HCT116 (cell line): Measurements from ENCODE around the gene CDKAL1. TPM values are rescaled to one million over a fixed set of nuclear protein-coding genes. Genes with fewer than 3 reads are reported as not detected.

Experiments used
- ATAC-seq: fragments of 200-7000 bp; cut with Tn5 transposase; 2 replicates; pipeline ENCODE4 v1.9.1; 2020; ENCODE audit warnings: mild to moderate bottlenecking, moderate library complexity
- BruUV-seq: library from RNA; stranded (reverse); fragments of 400-500 nt; replicated peaks from 2 replicates; lab custom pipeline; 2021; lab: Mats Ljungman, UMichigan
- CTCF ChIA-PET: fragments of 300-600 bp; sonication (Branson Sonifier 250); formaldehyde crosslinking; loops from one replicate; lab custom pipeline; 2021; ENCODE audit warnings: antibody characterized with exemption; lab: Charles Lee
- POLR2A ChIA-PET: fragments of 300-600, 350-600 bp; sonication (Branson Sonifier 250); formaldehyde crosslinking; loops from one replicate; lab custom pipeline; 2021; ENCODE audit warnings: antibody characterized with exemption; lab: Charles Lee
- RAD21 ChIA-PET, 2 experiments: fragments of 300-600 bp; sonication (Branson Sonifier 250); formaldehyde crosslinking; loops; one replicate each; lab custom pipeline; 2023; ENCODE audit warnings: low total read pairs in 2 of 2; ENCODE audit not compliant: uncharacterized antibody in 2 of 2, unreplicated experiment in 2 of 2, low non-redundant PET in 1 of 2; lab: Charles Lee
- DNase-seq: peaks from one replicate; pipeline ENCODE4 v3.0.0-alpha.2; 2010; ENCODE audit warnings: low read depth, low spot score
- H2AFZ ChIP-seq: fragments of 200-600 bp; shearing (Covaris generic), sonication (generic); 2 replicates; pipeline ENCODE4 v1.6.1; 2017; ENCODE audit warnings: low read depth, mixed run types, mixed read lengths, antibody characterized with exemption, low read length; ENCODE audit not compliant: poor library complexity, severe bottlenecking
- H3K27ac ChIP-seq: 2 replicates; pipeline ENCODE4 v1.5.1; 2012; ENCODE audit warnings: low read depth, low read length
- H3K27me3 ChIP-seq: fragments of 200-600 bp; sonication (generic); 2 replicates; pipeline ENCODE4 v1.6.1; 2016; ENCODE audit warnings: mixed run types, low read length, mixed read lengths; ENCODE audit not compliant: insufficient read depth
- H3K36me3 ChIP-seq, 2 experiments: fragments of 200-500 bp in 1 of 2; fragments of 200-600 bp in 1 of 2; sonication (Bioruptor generic) in 1 of 2; sonication (generic) in 1 of 2; 2 replicates each; pipeline versions ENCODE4 v1.5.1 to v1.6.1; 2014 to 2016; ENCODE audit warnings: low read length in 2 of 2, inconsistent platforms in 1 of 2, mixed read lengths in 1 of 2, mixed run types in 1 of 2; ENCODE audit not compliant: insufficient read depth in 2 of 2, control insufficient read depth in 1 of 2
- H3K4me1 ChIP-seq, 2 experiments: fragments of 200-600 bp in 1 of 2; sonication (generic) in 1 of 2; 2 replicates each; pipeline versions ENCODE4 v1.5.1 to v1.6.1; 2012 to 2017; ENCODE audit warnings: low read length in 2 of 2, inconsistent platforms in 1 of 2, mild to moderate bottlenecking in 1 of 2, mixed read lengths in 1 of 2, mixed run types in 1 of 2, moderate library complexity in 1 of 2; ENCODE audit not compliant: insufficient read depth in 2 of 2, control insufficient read depth in 1 of 2
- H3K4me2 ChIP-seq: fragments of 200-600 bp; sonication (generic); 2 replicates; pipeline ENCODE4 v1.6.1; 2017; ENCODE audit warnings: mixed run types, low read length, mixed read lengths
- H3K4me3 ChIP-seq, 2 experiments: fragments of 200-600 bp in 1 of 2; sonication (generic) in 1 of 2; replicated peaks in 1 of 2; 2 replicates each; pipeline ENCODE4 v1.5.1; 2011 to 2016; ENCODE audit warnings: low read length in 2 of 2, control low read depth in 1 of 2, low read depth in 1 of 2, mild to moderate bottlenecking in 1 of 2, mixed read lengths in 1 of 2, mixed run types in 1 of 2
- H3K79me2 ChIP-seq: fragments of 200-600 bp; sonication (generic); 2 replicates; pipeline ENCODE4 v1.6.1; 2017; ENCODE audit warnings: mild to moderate bottlenecking, mixed run types, low read length, moderate library complexity, mixed read lengths; ENCODE audit not compliant: insufficient read depth
- H3K9ac ChIP-seq: fragments of 200-600 bp; sonication (generic); 2 replicates; pipeline ENCODE4 v1.6.1; 2016; ENCODE audit warnings: low read length, mixed read lengths
- H3K9me2 ChIP-seq: fragments of 200-600 bp; sonication (generic), shearing (Covaris generic); 2 replicates; pipeline ENCODE4 v1.6.1; 2017; ENCODE audit warnings: mixed run types, mild to moderate bottlenecking, moderate library complexity; ENCODE audit not compliant: insufficient read depth
- H3K9me3 ChIP-seq, 2 experiments: fragments of 200-500 bp in 1 of 2; fragments of 200-600 bp in 1 of 2; sonication (Bioruptor generic) in 1 of 2; sonication (generic) in 1 of 2; 2 replicates each; pipeline ENCODE4 v1.6.1; 2014 to 2017; ENCODE audit warnings: low read length in 2 of 2, mixed read lengths in 2 of 2, inconsistent platforms in 1 of 2, low read depth in 1 of 2, mild to moderate bottlenecking in 1 of 2, mixed run types in 1 of 2, moderate library complexity in 1 of 2; ENCODE audit not compliant: control insufficient read depth in 1 of 2, insufficient read depth in 1 of 2
- H4K20me1 ChIP-seq: fragments of 200-600 bp; sonication (generic), shearing (Covaris generic); 2 replicates; pipeline ENCODE4 v1.6.1; 2017; ENCODE audit warnings: mixed run types, mild to moderate bottlenecking, moderate library complexity; ENCODE audit not compliant: insufficient read depth
- ATF3 ChIP-seq: IDR thresholded peaks from 2 replicates; pipeline ENCODE4 v1.6.1; 2012
- CBX3 ChIP-seq: IDR thresholded peaks from 2 replicates; pipeline ENCODE4 v1.6.1; 2012; ENCODE audit warnings: low read depth
- CEBPB ChIP-seq: IDR thresholded peaks from 2 replicates; pipeline ENCODE4 v1.6.1; 2012; ENCODE audit warnings: low read depth
- EGR1 ChIP-seq: IDR thresholded peaks from 2 replicates; pipeline ENCODE4 v1.6.1; 2012; ENCODE audit warnings: low read depth
- ELF1 ChIP-seq: IDR thresholded peaks from 2 replicates; pipeline ENCODE4 v1.6.1; 2012; ENCODE audit warnings: low read depth, borderline replicate concordance
- EZH2 ChIP-seq: fragments of 200-600 bp; sonication (generic); IDR thresholded peaks from 2 replicates; pipeline ENCODE4 v1.6.1; 2017; ENCODE audit warnings: antibody characterized with exemption, mixed run types
- MAX ChIP-seq: IDR thresholded peaks from 2 replicates; pipeline ENCODE4 v1.6.1; 2012
- POLR2A ChIP-seq: IDR thresholded peaks from 2 replicates; pipeline ENCODE4 v1.7.0; 2011; ENCODE audit warnings: borderline replicate concordance; ENCODE audit not compliant: insufficient read depth, insufficient read length; ENCODE audit errors: extremely low read depth
- RAD21 ChIP-seq: IDR thresholded peaks from 2 replicates; pipeline ENCODE4 v1.6.1; 2012; ENCODE audit warnings: low read depth, mild to moderate bottlenecking
- REST ChIP-seq: IDR thresholded peaks from 2 replicates; pipeline ENCODE4 v1.6.1; 2012; ENCODE audit warnings: low read depth
- SP1 ChIP-seq: IDR thresholded peaks from 2 replicates; pipeline ENCODE4 v1.6.1; 2012; ENCODE audit warnings: low read depth
- YY1 ChIP-seq: IDR thresholded peaks from 2 replicates; pipeline ENCODE4 v1.6.1; 2011; ENCODE audit warnings: low read length, low read depth, moderate library complexity, mild to moderate bottlenecking; ENCODE audit not compliant: insufficient replicate concordance; ENCODE audit errors: extremely low read depth
- ZBTB33 ChIP-seq: IDR thresholded peaks from 2 replicates; pipeline ENCODE4 v1.6.1; 2011; ENCODE audit warnings: mild to moderate bottlenecking, low read length, moderate library complexity; ENCODE audit not compliant: insufficient replicate concordance; ENCODE audit errors: extremely low read depth
- ZNF274 ChIP-seq: fragments of 200-500 bp; sonication (Bioruptor generic); IDR thresholded peaks from 2 replicates; pipeline ENCODE4 v1.6.1; 2014; ENCODE audit warnings: mild to moderate bottlenecking, low read depth, low read length, inconsistent platforms
- intact Hi-C: fragments of 100-400 bp; cut with micrococcal nuclease; formaldehyde crosslinking; loops from 2 replicates; pipeline ENCODE4 v1.10.0; 2022
- total RNA-seq: library from RNA; stranded (reverse); gene quantifications from one replicate; pipeline ENCODE4 v1.2.1, GENCODE V29; 2021; ENCODE audit not compliant: unreplicated experiment

CDKAL1 gene
- total RNA-seq, 1 experiment from 2014 or later: 14.9 TPM

- no peak for ATAC-seq
These were observed 587.4 kb downstream of the CDKAL1 start for GRCh38 chr6:21121636-21122136.

GRCh38 chr6:21123507-21124436, 589.5 kb downstream of the CDKAL1 start:
- ChIA-PET CTCF (interaction anchor here (1.1 kb wide), 1 partner anchor 9 kb away, joined by 3 read pairs; no protein-coding TSS in a partner anchor), POLR2A (no interaction called here), RAD21 (no interaction called here)
- DNase-seq (no peak), ATAC-seq (no peak)
- Histone ChIP-seq H3K27me3 (no peaks in the 10 kb centered on the region), H4K20me1 (no peaks in the 10 kb centered on the region), H2AFZ (no peak overlapping the region), H3K4me3 (no peak overlapping the region), H3K9ac (no peak overlapping the region), H3K27ac (no peak overlapping the region), H3K79me2 (no peaks in the 10 kb centered on the region), H3K36me3 (no peaks in the 10 kb centered on the region), H3K9me2 (no peaks in the 10 kb centered on the region), H3K4me2 (no peak overlapping the region), H3K9me3 (no peaks in the 10 kb centered on the region), H3K4me1 (peaks cover 0 to 6% of the 10 kb centered on the region in 2 experiments; a peak in 1 of 4 replicates)
- intact Hi-C loops: no loop called here
- BruUV-seq: no TSS peak
- no peak for TF ChIP-seq ZBTB33
- TF ChIP-seq REST: no peak
- no peak for TF ChIP-seq RAD21
- TF ChIP-seq MAX: no peak
- no peak for TF ChIP-seq EGR1
- no peak for TF ChIP-seq EZH2

More at GRCh38 chr6:21121636-21122136, 587.4 kb downstream of the CDKAL1 start:
- Histone ChIP-seq H3K4me1 (peaks cover 0 to 6% of the 10 kb centered on the region in 2 experiments; a peak in 1 of 4 replicates), H2AFZ (no peak overlapping the region), H3K9ac (no peak overlapping the region), H3K27ac (no peak overlapping the region), H3K27me3 (no peaks in the 10 kb centered on the region), H3K9me2 (no peaks in the 10 kb centered on the region), H3K9me3 (no peaks in the 10 kb centered on the region), H3K36me3 (no peaks in the 10 kb centered on the region), H3K79me2 (no peaks in the 10 kb centered on the region), H4K20me1 (no peaks in the 10 kb centered on the region), H3K4me3 (no peak overlapping the region), H3K4me2 (no peak overlapping the region)
- RAD21 ChIA-PET: no interaction called here
- TF ChIP-seq EGR1 (no peak), YY1 (no peak), SP1 (no peak), ZNF274 (no peak), POLR2A (no peak), ATF3 (no peak), ELF1 (no peak), CBX3 (no peak), CEBPB (no peak), RAD21 (no peak)
- DNase-seq: no peak
- POLR2A ChIA-PET: no interaction called here
- intact Hi-C loops: no loop called here
- no TSS peak for BruUV-seq
- CTCF ChIA-PET: no interaction called here
